Mononuclear cell (primary cell): Measurements from ENCODE around the gene NKX6-2. TPM values are rescaled to one million over a fixed set of nuclear protein-coding genes. Genes with fewer than 3 reads are reported as not detected.

Experiments
- H3K27me3 ChIP-seq: 2 replicates; pipeline ENCODE4 v1.6.0; 2011; ENCODE audit warnings: low read length, control low read depth; ENCODE audit not compliant: insufficient read depth
- H3K4me1 ChIP-seq: 2 replicates; pipeline ENCODE4 v1.5.1; 2011; ENCODE audit warnings: mild to moderate bottlenecking, low read length, control low read depth; ENCODE audit not compliant: insufficient read depth
- H3K4me3 ChIP-seq: 2 replicates; pipeline ENCODE4 v1.5.1; 2011; ENCODE audit warnings: mild to moderate bottlenecking, low read length, moderate library complexity
- H3K9me3 ChIP-seq: 2 replicates; pipeline ENCODE4 v1.5.1; 2011; ENCODE audit warnings: low read depth, mild to moderate bottlenecking, control low read depth, low read length
- total RNA-seq: library from RNA; depleted of rRNA; stranded (reverse); fragments of >200 nt; gene quantifications from one replicate; pipeline ENCODE4 v1.2.3, GENCODE V29; 2012

Gene NKX6-2
- total RNA-seq, 1 donor: not detected

- Histone ChIP-seq H3K4me1 (no peaks in the 10 kb centered on the region), H3K27me3 (no peaks in the 10 kb centered on the region), H3K9me3 (no peaks in the 10 kb centered on the region), H3K4me3 (no peak overlapping the region)
These were observed 46.7 kb downstream of the NKX6-2 start for GRCh38 chr10:132739225-132739613.

- no peaks in the 10 kb centered on the region for H3K4me1 ChIP-seq
These were observed 47.3 kb downstream of the NKX6-2 start for GRCh38 chr10:132738454-132739224.

GRCh38 chr10:132737390-132738048 is 48.4 kb downstream of the NKX6-2 start:
- H3K9me3 ChIP-seq: no peaks in the 10 kb centered on the region
- no peaks in the 10 kb centered on the region for H3K4me1 ChIP-seq
- H3K27me3 ChIP-seq: no peaks in the 10 kb centered on the region
- H3K4me3 ChIP-seq: no peak overlapping the region

More at GRCh38 chr10:132738454-132739224, 47.3 kb downstream of the NKX6-2 start:
- no peaks in the 10 kb centered on the region for H3K27me3 ChIP-seq
- no peaks in the 10 kb centered on the region for H3K9me3 ChIP-seq
- H3K4me3 ChIP-seq: no peak overlapping the region

GRCh38 chr10:132735923-132736391 is 50.0 kb downstream of the NKX6-2 start:
- H3K9me3 ChIP-seq: no peaks in the 10 kb centered on the region
- H3K4me1 ChIP-seq: no peaks in the 10 kb centered on the region
- no peak overlapping the region for H3K4me3 ChIP-seq
- no peaks in the 10 kb centered on the region for H3K27me3 ChIP-seq

GRCh38 chr10:132735341-132735775 is 50.6 kb downstream of the NKX6-2 start:
- no peaks in the 10 kb centered on the region for H3K4me1 ChIP-seq
- H3K4me3 ChIP-seq: no peak overlapping the region
- no peaks in the 10 kb centered on the region for H3K27me3 ChIP-seq
- H3K9me3 ChIP-seq: no peaks in the 10 kb centered on the region

GRCh38 chr10:132733926-132734325 is 52.0 kb downstream of the NKX6-2 start:
- no peak overlapping the region for H3K4me3 ChIP-seq
- H3K27me3 ChIP-seq: no peaks in the 10 kb centered on the region
- H3K4me1 ChIP-seq: no peaks in the 10 kb centered on the region
- H3K9me3 ChIP-seq: no peaks in the 10 kb centered on the region

Other genes with a start within 250 kb of the NKX6-2 start
- gene INPP5A, start 248.4 kb downstream of the NKX6-2 start, total RNA-seq: 18.6 TPM
- gene CFAP46, start 156.4 kb upstream of the NKX6-2 start, total RNA-seq: under 0.01 TPM